Kidney (tissue), 14 donors: ENCODE results near the gene ABLIM1. TPM values are rescaled to one million over a fixed set of nuclear protein-coding genes. Genes with fewer than 3 reads are reported as not detected.

Experiments
- DNase-seq, 5 donors: peaks; one replicate each; pipeline ENCODE4 v3.0.0-alpha.2; 2013 to 2020
- FAIRE-seq: peaks from 2 replicates; lab custom pipeline; 2012; peaks lifted over from hg19 to GRCh38; lab: Jason Lieb, UNC
- H3K27ac ChIP-seq, 2 donors: one replicate each; pipeline ENCODE4 v1.7.0; 2013; ENCODE audit warnings: low read depth in 2 of 2, low read length in 2 of 2, inconsistent platforms in 1 of 2
- H3K27me3 ChIP-seq: one replicate; pipeline ENCODE4 v1.7.1; 2013; ENCODE audit warnings: low read length, inconsistent platforms; ENCODE audit not compliant: control insufficient read depth, insufficient read depth
- H3K36me3 ChIP-seq, 3 donors: one replicate each; pipeline versions ENCODE4 v1.7.0 to v1.7.1; 2013; ENCODE audit warnings: low read length in 3 of 3, control low read depth in 1 of 3, inconsistent platforms in 1 of 3; ENCODE audit not compliant: insufficient read depth in 3 of 3, control insufficient read depth in 2 of 3
- H3K4me1 ChIP-seq, 3 donors: one replicate each; pipeline versions ENCODE4 v1.7.0 to v1.7.1; 2013; ENCODE audit warnings: low read length in 3 of 3, inconsistent platforms in 1 of 3, low read depth in 1 of 3; ENCODE audit not compliant: control insufficient read depth in 2 of 3, insufficient read depth in 2 of 3
- H3K4me3 ChIP-seq, 3 donors: one replicate each; pipeline versions ENCODE4 v1.7.0 to v1.8.1; 2013; ENCODE audit warnings: low read length in 3 of 3, control low read depth in 1 of 3, inconsistent platforms in 1 of 3
- H3K9ac ChIP-seq, 3 donors: one replicate each; pipeline versions ENCODE4 v1.7.0 to v1.7.1; 2013; ENCODE audit warnings: low read length in 3 of 3, control low read depth in 1 of 3, inconsistent platforms in 1 of 3
- H3K9me3 ChIP-seq, 3 donors: one replicate each; pipeline versions ENCODE4 v1.7.0 to v1.7.1; 2013; ENCODE audit warnings: low read length in 3 of 3, control low read depth in 1 of 3, inconsistent platforms in 1 of 3; ENCODE audit not compliant: control insufficient read depth in 2 of 3, insufficient read depth in 1 of 3
- intact Hi-C: fragments of 100-400 bp; cut with DNase I; formaldehyde crosslinking; loops from one replicate; pipeline ENCODE4 v1.11.1; 2022
- polyA plus RNA-seq: library from polyadenylated mRNA; stranded (reverse); fragments of 350-450 nt; fragmentation: Illumina TruSeq; extraction: RNeasy Lipid Tissue Mini Kit (QIAGEN cat#74804); gene quantifications from one replicate; pipeline ENCODE4 v1.2.3, GENCODE V29; 2014; ENCODE audit warnings: low read depth, low replicate concordance; ENCODE audit not compliant: insufficient read depth
- total RNA-seq: library from RNA; stranded (reverse); fragmentation: NEBNext Ultra II Directional; extraction: Animal tissue kit (Norgen Biotek cat#: 25700); gene quantifications from one replicate; pipeline ENCODE4 v1.2.1, GENCODE V29; 2021
- TF ChIP-seq, protein P1 (sequence below): IDR thresholded peaks from 3 replicates; pipeline ENCODE4 v1.5.1; 2012; ENCODE audit warnings: mild to moderate bottlenecking, moderate library complexity, borderline replicate concordance; ENCODE audit not compliant: insufficient read depth; ENCODE audit errors: extremely low read depth
- donor health status: control.
- donor health status: control.
- donor health status: control.
- donor health status: control.
- donor health status: control.
- donor health status: DM: yes; HTN: yes; CAD: no.
- donor health status: Normal renal cell carcinoma (clear cell type).

Gene ABLIM1
- total and polyA plus RNA-seq, 2 donors from 2014 or later: 32.3 to 158 TPM

DNA sequence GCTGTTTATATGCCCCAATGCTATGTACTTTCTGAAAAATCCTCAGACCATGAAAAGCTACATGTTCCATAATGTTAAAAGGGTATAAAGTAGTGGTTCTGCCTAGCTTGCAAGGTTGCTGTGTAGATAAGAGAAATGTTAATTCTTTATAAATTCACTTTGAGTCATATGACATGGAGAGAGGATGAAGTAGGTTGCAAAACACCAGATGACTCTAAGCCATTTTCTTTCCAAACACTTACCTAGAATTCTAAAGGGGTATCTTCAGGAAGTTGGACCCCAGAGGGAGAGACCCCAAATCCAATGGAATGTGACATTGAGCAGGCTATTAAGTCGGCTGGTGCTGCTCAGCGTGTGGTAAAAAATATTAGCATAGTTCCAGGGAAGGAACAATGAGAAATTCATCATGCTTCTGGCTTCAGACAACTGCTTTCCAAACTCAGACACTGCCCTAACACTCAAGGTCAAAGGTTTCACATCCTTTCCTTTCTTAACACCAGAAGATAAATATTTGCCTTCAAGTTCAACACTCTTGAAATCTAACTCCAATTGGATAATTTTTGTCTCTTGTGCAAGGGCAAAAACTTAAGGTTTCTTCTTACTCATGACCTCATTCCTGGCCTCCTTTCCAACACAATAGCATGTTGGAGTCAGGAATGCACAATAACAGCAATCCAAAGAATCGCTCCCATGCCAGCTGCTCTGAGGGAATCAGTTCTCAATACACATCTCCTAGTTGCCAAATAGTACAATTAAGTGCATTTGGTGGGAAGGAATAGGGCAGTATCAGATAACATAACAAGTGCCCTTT is 153.1 kb downstream of the ABLIM1 start:
- intact Hi-C loops: no loop called here
- TF ChIP-seq, protein P1, sequence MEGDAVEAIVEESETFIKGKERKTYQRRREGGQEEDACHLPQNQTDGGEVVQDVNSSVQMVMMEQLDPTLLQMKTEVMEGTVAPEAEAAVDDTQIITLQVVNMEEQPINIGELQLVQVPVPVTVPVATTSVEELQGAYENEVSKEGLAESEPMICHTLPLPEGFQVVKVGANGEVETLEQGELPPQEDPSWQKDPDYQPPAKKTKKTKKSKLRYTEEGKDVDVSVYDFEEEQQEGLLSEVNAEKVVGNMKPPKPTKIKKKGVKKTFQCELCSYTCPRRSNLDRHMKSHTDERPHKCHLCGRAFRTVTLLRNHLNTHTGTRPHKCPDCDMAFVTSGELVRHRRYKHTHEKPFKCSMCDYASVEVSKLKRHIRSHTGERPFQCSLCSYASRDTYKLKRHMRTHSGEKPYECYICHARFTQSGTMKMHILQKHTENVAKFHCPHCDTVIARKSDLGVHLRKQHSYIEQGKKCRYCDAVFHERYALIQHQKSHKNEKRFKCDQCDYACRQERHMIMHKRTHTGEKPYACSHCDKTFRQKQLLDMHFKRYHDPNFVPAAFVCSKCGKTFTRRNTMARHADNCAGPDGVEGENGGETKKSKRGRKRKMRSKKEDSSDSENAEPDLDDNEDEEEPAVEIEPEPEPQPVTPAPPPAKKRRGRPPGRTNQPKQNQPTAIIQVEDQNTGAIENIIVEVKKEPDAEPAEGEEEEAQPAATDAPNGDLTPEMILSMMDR: no peak
- peaks cover 2 to 22% (median 3%) of the 10 kb centered on the region in 3 donors for H3K4me1 ChIP-seq
- H3K9ac ChIP-seq: no peak overlapping the region
- DNase-seq (peak in 2 of 5 donors; percentile 63 to 68), FAIRE-seq (no peak)
- no peaks in the 10 kb centered on the region for H3K27me3 ChIP-seq
- no peaks in the 10 kb centered on the region for H3K36me3 ChIP-seq
- no peak overlapping the region for H3K4me3 ChIP-seq
- no peaks in the 10 kb centered on the region for H3K9me3 ChIP-seq
- H3K27ac ChIP-seq: peak overlapping the region in 1 of 2 donors; percentile 40

DNA sequence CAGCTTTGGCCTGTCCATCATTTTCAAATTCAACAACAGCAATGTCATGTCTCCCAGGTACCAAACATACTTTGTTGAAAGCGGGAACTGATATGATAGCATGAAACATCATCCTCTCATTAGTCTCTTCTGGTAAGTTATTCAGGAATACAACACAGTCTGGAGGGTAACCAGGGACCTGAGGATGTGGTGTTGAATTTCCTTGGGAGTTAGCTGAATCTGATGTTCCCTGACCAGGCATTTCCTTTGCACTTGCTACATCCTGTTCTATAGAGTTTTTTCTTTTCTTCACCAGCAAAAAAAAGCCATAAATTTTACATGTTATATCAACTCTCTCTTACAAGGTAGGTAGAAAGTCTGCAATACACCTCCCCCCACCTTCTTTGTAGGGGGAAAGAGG is 156.0 kb downstream of the ABLIM1 start:
- Histone ChIP-seq H3K9me3 (no peaks in the 10 kb centered on the region), H3K27ac (no peak overlapping the region), H3K4me3 (no peak overlapping the region), H3K36me3 (no peaks in the 10 kb centered on the region), H3K27me3 (no peaks in the 10 kb centered on the region), H3K4me1 (peaks cover 3 to 18% (median 6%) of the 10 kb centered on the region in 3 donors), H3K9ac (no peak overlapping the region)
- no peak for FAIRE-seq
- peak in 3 of 5 donors; percentile 20 to 64 (median 52) for DNase-seq
- intact Hi-C loops: no loop called here
- TF ChIP-seq, protein P1: no peak

- Histone ChIP-seq H3K9me3 (no peaks in the 10 kb centered on the region), H3K27ac (no peak overlapping the region), H3K9ac (no peak overlapping the region), H3K36me3 (no peaks in the 10 kb centered on the region), H3K27me3 (no peaks in the 10 kb centered on the region), H3K4me3 (no peak overlapping the region), H3K4me1 (peaks cover 3 to 14% (median 6%) of the 10 kb centered on the region in 3 donors)
- intact Hi-C loops: no loop called here
- TF ChIP-seq, protein P1: no peak
- FAIRE-seq (no peak), DNase-seq (peak in 1 of 5 donors; percentile 2)
These were observed 156.4 kb downstream of the ABLIM1 start for GRCh38 chr10:114501650-114502049.
